SJCRH30 (cell line): ENCODE results near the gene GXYLT1. TPM values are rescaled to one million over a fixed set of nuclear protein-coding genes. Genes with fewer than 3 reads are reported as not detected.
"Not testable (repeated sequence)": the region's sequence is repeated elsewhere in the genome, so short reads cannot be mapped to it uniquely, and the experiment has no call there.

Experiments
- DNase-seq, 2 experiments: peaks; one replicate each; pipeline ENCODE4 v3.0.0-alpha.2; 2015 to 2020
- H3K27ac ChIP-seq: fragments of 250-450 bp; sonication (Bioruptor Pico); 2 replicates; pipeline ENCODE4 v1.5.1; 2020; ENCODE audit warnings: mild to moderate bottlenecking, moderate library complexity
- H3K27me3 ChIP-seq: fragments of 250-450 bp; sonication (Bioruptor Pico); 2 replicates; pipeline ENCODE4 v1.5.1; 2020; ENCODE audit warnings: mild to moderate bottlenecking, moderate library complexity
- H3K36me3 ChIP-seq: fragments of 250-450 bp; sonication (Bioruptor Pico); 2 replicates; pipeline ENCODE4 v1.5.1; 2020; ENCODE audit warnings: mild to moderate bottlenecking, moderate library complexity
- H3K4me1 ChIP-seq: fragments of 250-450 bp; sonication (Bioruptor Pico); 2 replicates; pipeline ENCODE4 v1.5.1; 2020; ENCODE audit warnings: mild to moderate bottlenecking, moderate library complexity
- H3K4me3 ChIP-seq: fragments of 250-450 bp; sonication (Bioruptor Pico); 2 replicates; pipeline ENCODE4 v1.5.1; 2020; ENCODE audit warnings: mild to moderate bottlenecking, moderate library complexity
- H3K9me3 ChIP-seq: fragments of 250-450 bp; sonication (Bioruptor Pico); replicated peaks from 2 replicates; pipeline ENCODE4 v1.5.1; 2020; ENCODE audit warnings: mild to moderate bottlenecking, moderate library complexity
- total RNA-seq: library from RNA; depleted of rRNA; stranded (reverse); fragments of >200 nt; shearing (Covaris generic); gene quantifications from 2 replicates; pipeline ENCODE4 v1.2.3, GENCODE V29; 2014

GXYLT1 gene
- total RNA-seq, 1 experiment from 2014 or later: 48.9 TPM

- peaks cover 4% of the 10 kb centered on the region; the same call in 1 of the 2 replicates for H3K36me3 ChIP-seq
- H3K4me1 ChIP-seq: no peaks in the 10 kb centered on the region
- DNase-seq: no peak
- H3K27me3 ChIP-seq: no peaks in the 10 kb centered on the region
- no peaks in the 10 kb centered on the region for H3K9me3 ChIP-seq
- no peak overlapping the region for H3K27ac ChIP-seq
- no peak overlapping the region for H3K4me3 ChIP-seq
Measured at GRCh38 chr12:42097971-42098370, 46.7 kb downstream of the GXYLT1 start.

DNA sequence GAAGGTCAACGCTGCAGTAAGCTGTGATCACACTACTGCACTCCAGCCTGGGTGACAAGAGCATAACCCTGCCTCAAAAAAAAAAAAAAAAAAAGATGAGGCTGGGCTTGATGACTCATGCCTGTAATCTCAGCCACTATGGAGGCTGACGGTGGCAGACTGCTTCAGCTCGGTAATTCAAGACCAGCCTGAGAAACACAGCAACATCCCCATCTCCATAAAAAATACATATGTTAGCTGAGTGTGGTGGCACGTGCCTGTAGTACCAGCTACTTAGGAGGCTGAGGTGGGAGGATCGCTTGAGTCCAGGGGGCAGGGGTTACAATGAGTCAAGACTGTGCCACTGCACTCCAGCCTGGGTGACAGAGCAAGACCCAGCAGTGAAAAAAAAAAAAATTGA is 50.4 kb downstream of the GXYLT1 start:
- H3K9me3 ChIP-seq: no peaks in the 10 kb centered on the region
- H3K4me3 ChIP-seq: no peak overlapping the region
- no peak overlapping the region for H3K27ac ChIP-seq
- H3K36me3 ChIP-seq: peaks cover 4% of the 10 kb centered on the region; the same call in 1 of the 2 replicates
- H3K27me3 ChIP-seq: no peaks in the 10 kb centered on the region
- peak; percentile 39 to 61 for DNase-seq
- peaks cover 20% of the 10 kb centered on the region for H3K4me1 ChIP-seq

- DNase-seq: peak in 1 of 2 experiments; percentile 13
- peaks cover 20% of the 10 kb centered on the region for H3K4me1 ChIP-seq
- H3K27me3 ChIP-seq: no peaks in the 10 kb centered on the region
- no peak overlapping the region for H3K4me3 ChIP-seq
- no peaks in the 10 kb centered on the region for H3K9me3 ChIP-seq
- no peaks in the 10 kb centered on the region for H3K36me3 ChIP-seq
- H3K27ac ChIP-seq: peak overlapping the region; percentile 54; the same call in 1 of the 2 replicates
Measured at GRCh38 chr12:42091769-42092168, 52.9 kb downstream of the GXYLT1 start.

DNA sequence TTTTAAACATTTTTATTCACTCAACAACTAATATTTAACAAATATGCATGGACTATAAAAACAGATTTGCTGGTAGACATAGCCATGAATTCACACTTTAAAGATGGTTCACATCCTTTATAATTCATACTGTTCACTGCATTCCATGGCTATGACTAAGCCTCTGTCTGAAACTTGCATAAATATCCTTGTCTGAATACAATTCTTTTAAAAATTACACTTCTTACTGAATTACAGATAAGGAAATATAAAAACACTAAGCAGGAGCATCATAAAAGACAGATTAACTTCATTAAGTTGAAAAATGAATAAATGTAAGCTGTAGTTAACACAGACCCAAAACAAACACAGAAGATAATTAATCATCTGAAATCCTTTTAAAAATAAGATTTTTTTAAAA is 53.8 kb downstream of the GXYLT1 start:
- H3K4me3 ChIP-seq: no peak overlapping the region
- H3K27me3 ChIP-seq: no peaks in the 10 kb centered on the region
- no peaks in the 10 kb centered on the region for H3K36me3 ChIP-seq
- H3K4me1 ChIP-seq: peaks cover 26% of the 10 kb centered on the region
- H3K9me3 ChIP-seq: no peaks in the 10 kb centered on the region
- peak overlapping the region; percentile 54 for H3K27ac ChIP-seq
- no peak for DNase-seq

GRCh38 chr12:42086031-42086430 is 58.6 kb downstream of the GXYLT1 start:
- H3K4me3 ChIP-seq: no peak overlapping the region
- no peaks in the 10 kb centered on the region for H3K9me3 ChIP-seq
- no peak overlapping the region for H3K27ac ChIP-seq
- 0 out of 2 replicates have a peak, but pooled peaks cover 4% of the 10 kb centered on the region for H3K36me3 ChIP-seq
- no peaks in the 10 kb centered on the region for H3K27me3 ChIP-seq
- peaks cover 20% of the 10 kb centered on the region for H3K4me1 ChIP-seq
- DNase-seq: peak; percentile 45 to 78

DNA sequence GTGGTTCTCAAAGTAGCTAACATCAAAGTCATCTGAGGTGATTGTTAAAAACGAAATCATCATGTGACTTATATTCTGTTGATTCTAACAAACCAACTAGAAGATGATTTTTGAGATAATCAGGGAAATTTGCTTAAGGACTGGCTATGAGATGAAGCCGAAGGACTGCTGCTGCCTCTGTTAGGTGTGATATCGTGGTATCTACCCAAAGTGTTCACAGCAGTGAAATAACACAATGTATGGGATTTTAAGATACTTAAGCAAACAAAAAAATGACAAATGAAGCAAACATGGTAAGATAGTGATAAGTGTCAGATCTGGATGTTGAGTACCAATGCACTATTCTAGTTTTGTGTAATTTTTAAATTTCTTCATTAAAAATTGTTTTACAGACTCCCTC is 59.1 kb downstream of the GXYLT1 start:
- H3K27me3 ChIP-seq: no peaks in the 10 kb centered on the region
- 0 out of 2 replicates have a peak, but pooled peaks cover 4% of the 10 kb centered on the region for H3K36me3 ChIP-seq
- no peak overlapping the region for H3K4me3 ChIP-seq
- no peak for DNase-seq
- H3K27ac ChIP-seq: no peak overlapping the region
- H3K9me3 ChIP-seq: no peaks in the 10 kb centered on the region
- H3K4me1 ChIP-seq: peaks cover 15% of the 10 kb centered on the region

DNA sequence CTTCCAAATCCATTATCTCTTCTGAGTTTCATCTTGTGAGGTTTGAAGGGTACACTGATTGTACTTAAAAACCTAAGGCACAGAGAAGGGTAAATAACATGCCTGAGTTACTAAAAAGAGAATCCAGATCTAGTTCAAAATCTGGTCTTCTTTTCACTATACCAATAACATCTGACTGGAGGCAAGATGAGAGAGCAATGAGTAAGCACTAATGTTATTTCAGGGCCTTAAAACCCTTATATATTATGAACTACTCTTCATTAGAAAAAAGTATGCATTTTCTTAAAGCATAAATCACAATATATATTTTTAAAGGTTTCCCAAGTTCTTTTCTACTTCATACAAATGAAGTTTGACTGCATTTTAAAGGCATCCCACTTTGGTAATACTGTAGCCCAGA is 60.2 kb downstream of the GXYLT1 start:
- Histone ChIP-seq H3K36me3 (0 out of 2 replicates have a peak, but pooled peaks cover 4% of the 10 kb centered on the region), H3K9me3 (no peaks in the 10 kb centered on the region), H3K4me3 (no peak overlapping the region), H3K27ac (no peak overlapping the region), H3K27me3 (no peaks in the 10 kb centered on the region), H3K4me1 (peaks cover 10% of the 10 kb centered on the region)
- DNase-seq: no peak

DNA sequence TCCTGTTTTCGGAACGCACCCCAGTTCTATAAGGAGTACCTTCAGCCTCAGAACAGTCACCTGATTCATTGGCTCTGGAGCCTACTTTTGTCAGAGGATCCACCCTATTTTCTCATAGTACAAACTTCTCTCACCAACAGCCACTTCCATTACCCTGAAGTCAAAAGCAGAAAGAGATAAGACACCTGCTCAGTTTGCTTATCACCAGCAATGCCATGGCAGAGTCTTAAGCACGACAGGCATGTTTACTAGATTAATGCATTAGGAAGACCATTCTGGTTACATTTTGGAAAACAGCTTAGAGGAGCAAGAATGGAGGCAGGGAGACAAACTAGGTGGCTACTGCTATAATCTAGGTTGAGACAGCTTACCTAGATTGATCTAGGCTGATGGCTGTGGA is 67.7 kb downstream of the GXYLT1 start:
- Histone ChIP-seq H3K27me3 (no peaks in the 10 kb centered on the region), H3K27ac (no peak overlapping the region), H3K9me3 (no peaks in the 10 kb centered on the region), H3K4me3 (no peak overlapping the region), H3K36me3 (0 out of 2 replicates have a peak, but pooled peaks cover 2% of the 10 kb centered on the region), H3K4me1 (no peaks in the 10 kb centered on the region)
- DNase-seq: no peak

- no peak for DNase-seq
- Histone ChIP-seq H3K27me3 (no peaks in the 10 kb centered on the region), H3K27ac (no peak overlapping the region), H3K4me3 (no peak overlapping the region), H3K9me3 (peaks cover 13% of the 10 kb centered on the region), H3K4me1 (no peaks in the 10 kb centered on the region), H3K36me3 (no peaks in the 10 kb centered on the region)
Measured at GRCh38 chr12:42070036-42070435, 74.6 kb downstream of the GXYLT1 start.

DNA sequence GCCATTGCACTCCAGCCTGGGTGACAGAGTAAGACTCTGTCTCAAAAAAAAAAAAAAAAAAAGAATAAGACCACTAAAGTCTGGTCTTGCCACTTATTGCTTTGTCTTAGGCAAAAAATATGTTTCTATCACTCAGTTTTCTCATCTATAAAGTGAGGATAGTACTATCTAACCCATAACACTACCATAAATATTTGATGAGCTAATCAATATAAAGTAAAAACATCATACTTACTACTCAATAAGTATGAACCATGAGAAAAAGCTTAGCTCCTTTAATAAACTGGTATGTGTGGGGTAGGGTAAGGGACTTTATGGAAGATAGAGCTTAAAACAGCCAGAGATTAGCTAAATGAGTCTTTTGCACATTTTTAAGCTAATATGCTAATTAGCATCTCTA is 85.5 kb downstream of the GXYLT1 start:
- H3K27me3 ChIP-seq: no peaks in the 10 kb centered on the region; the same call in 1 of the 2 replicates
- no peak for DNase-seq
- no peak overlapping the region for H3K4me3 ChIP-seq
- H3K27ac ChIP-seq: no peak overlapping the region
- no peaks in the 10 kb centered on the region for H3K36me3 ChIP-seq
- H3K4me1 ChIP-seq: no peaks in the 10 kb centered on the region
- peaks cover 7% of the 10 kb centered on the region; the same call in 1 of the 2 replicates for H3K9me3 ChIP-seq

GRCh38 chr12:42056130-42056529 is 88.5 kb downstream of the GXYLT1 start:
- H3K9me3 ChIP-seq: no peaks in the 10 kb centered on the region
- no peaks in the 10 kb centered on the region for H3K36me3 ChIP-seq
- H3K27me3 ChIP-seq: no peaks in the 10 kb centered on the region; the same call in 1 of the 2 replicates
- no peaks in the 10 kb centered on the region for H3K4me1 ChIP-seq
- H3K4me3 ChIP-seq: no peak overlapping the region
- no peak overlapping the region for H3K27ac ChIP-seq
- DNase-seq: no peak

DNA sequence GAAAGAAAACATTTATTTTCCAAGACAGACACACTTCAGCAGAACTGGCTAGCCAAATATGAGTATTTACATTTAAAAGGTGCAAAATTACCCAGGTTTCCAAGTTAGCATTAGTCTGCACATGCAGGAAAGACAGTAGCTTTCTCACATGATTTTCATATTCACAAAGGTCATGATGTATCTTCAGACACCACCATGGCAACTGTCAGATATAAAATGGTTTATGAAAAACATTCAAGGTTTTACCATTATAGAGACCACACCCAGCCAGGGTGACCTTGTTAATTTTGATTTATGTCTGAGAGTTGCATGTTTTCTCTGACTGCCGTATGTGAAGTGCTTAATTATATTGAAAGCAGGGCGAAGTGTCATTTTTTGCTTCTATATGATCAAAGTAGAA is 91.2 kb downstream of the GXYLT1 start:
- no peaks in the 10 kb centered on the region for H3K4me1 ChIP-seq
- no peak for DNase-seq

DNA sequence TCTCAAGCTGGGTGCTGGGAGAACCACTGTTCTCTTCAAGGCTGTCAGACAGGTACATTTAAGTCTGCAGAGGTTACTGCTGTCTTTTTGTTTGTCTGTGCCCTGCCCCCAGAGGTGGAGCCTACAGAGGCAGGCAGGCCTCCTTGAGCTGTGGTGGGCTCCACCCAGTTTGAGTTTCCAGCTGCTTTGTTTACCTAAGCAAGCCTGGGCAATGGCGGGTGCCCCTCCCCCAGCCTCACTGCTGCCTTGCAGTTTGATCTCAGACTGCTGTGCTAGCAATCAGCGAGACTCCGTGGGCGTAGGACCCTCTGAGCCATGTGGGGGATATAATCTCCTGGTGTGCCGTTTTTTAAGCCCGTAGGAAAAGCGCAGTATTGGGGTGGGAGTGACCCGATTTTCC is 95.7 kb downstream of the GXYLT1 start:
- H3K4me1 ChIP-seq, DNase-seq: not testable (repeated sequence)
- H3K9me3 ChIP-seq: peaks cover 16% of the 10 kb centered on the region

More for the DNA sequence above, 91.2 kb downstream of the GXYLT1 start:
- Histone ChIP-seq H3K27me3 (no peaks in the 10 kb centered on the region), H3K36me3 (no peaks in the 10 kb centered on the region), H3K27ac (no peak overlapping the region), H3K9me3 (no peaks in the 10 kb centered on the region), H3K4me3 (no peak overlapping the region)

DNA sequence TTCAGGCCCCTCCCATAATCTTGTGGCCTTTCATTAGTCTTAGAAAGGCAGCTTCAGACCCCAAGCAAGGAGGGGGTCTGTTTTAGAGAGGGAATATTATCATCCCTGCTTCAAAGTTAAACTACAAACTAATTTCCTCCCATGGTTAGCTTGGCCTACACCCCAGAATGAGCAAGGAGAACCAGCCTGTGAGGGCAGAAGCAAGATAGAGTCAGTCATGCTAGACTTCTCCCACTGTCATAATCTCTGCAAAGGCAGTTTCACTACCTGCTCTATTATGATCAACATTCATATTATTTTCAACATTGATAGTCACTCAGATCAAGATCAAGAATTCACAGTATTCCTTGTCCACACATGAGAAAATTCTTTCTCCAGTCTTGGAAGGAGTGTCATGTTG is 105.1 kb downstream of the GXYLT1 start:
- Histone ChIP-seq H3K4me1 (no peaks in the 10 kb centered on the region), H3K4me3 (no peak overlapping the region), H3K9me3 (no peaks in the 10 kb centered on the region), H3K27ac (no peak overlapping the region), H3K27me3 (no peaks in the 10 kb centered on the region), H3K36me3 (no peaks in the 10 kb centered on the region)
- DNase-seq: no peak

More for the DNA sequence above, 95.7 kb downstream of the GXYLT1 start:
- not testable (repeated sequence) for H3K4me3 ChIP-seq, H3K36me3 ChIP-seq, H3K27ac ChIP-seq, H3K27me3 ChIP-seq

GRCh38 chr12:42039176-42039575 is 105.5 kb downstream of the GXYLT1 start:
- H3K36me3 ChIP-seq: no peaks in the 10 kb centered on the region
- H3K4me3 ChIP-seq: no peak overlapping the region
- H3K27ac ChIP-seq: no peak overlapping the region
- DNase-seq: peak in 1 of 2 experiments; percentile 21
- no peaks in the 10 kb centered on the region for H3K9me3 ChIP-seq
- H3K4me1 ChIP-seq: no peaks in the 10 kb centered on the region
- no peaks in the 10 kb centered on the region for H3K27me3 ChIP-seq

- H3K27ac ChIP-seq: no peak overlapping the region
- no peaks in the 10 kb centered on the region for H3K4me1 ChIP-seq
- H3K36me3 ChIP-seq: no peaks in the 10 kb centered on the region
- no peak for DNase-seq
- H3K9me3 ChIP-seq: no peaks in the 10 kb centered on the region
- H3K4me3 ChIP-seq: no peak overlapping the region
- H3K27me3 ChIP-seq: no peaks in the 10 kb centered on the region
Measured at GRCh38 chr12:42031847-42032564, 112.7 kb downstream of the GXYLT1 start.
